Neutrophil (primary cell): ENCODE measurements around the gene DIS3L2.

Source experiments
- H3K27ac ChIP-seq: fragments of 200-600 bp; sonication (generic); 2 replicates; pipeline ENCODE4 v1.5.1; 2016; ENCODE audit warnings: mild to moderate bottlenecking, moderate library complexity
- H3K27me3 ChIP-seq: fragments of 200-600 bp; sonication (generic); 2 replicates; pipeline ENCODE4 v1.6.0; 2016; ENCODE audit warnings: mild to moderate bottlenecking
- H3K36me3 ChIP-seq: fragments of 200-600 bp; sonication (generic); 2 replicates; pipeline ENCODE4 v1.5.1; 2017
- H3K4me1 ChIP-seq, 2 experiments: fragments of 200-600 bp in 1 of 2; sonication (generic) in 1 of 2; 1 replicate in 1 of 2; 2 replicates in 1 of 2; pipeline versions ENCODE4 v1.5.1 to v1.6.1; 2013 to 2016; ENCODE audit warnings: low read depth in 1 of 2, low read length in 1 of 2, mild to moderate bottlenecking in 1 of 2, moderate library complexity in 1 of 2; ENCODE audit not compliant: control insufficient read depth in 1 of 2, insufficient read depth in 1 of 2
- H3K4me3 ChIP-seq, 2 experiments: fragments of 200-600 bp in 1 of 2; sonication (generic) in 1 of 2; 1 replicate in 1 of 2; 2 replicates in 1 of 2; pipeline ENCODE4 v1.5.1; 2013 to 2016; ENCODE audit warnings: low read depth in 1 of 2, low read length in 1 of 2, mild to moderate bottlenecking in 1 of 2, moderate library complexity in 1 of 2
- H3K9me3 ChIP-seq: fragments of 200-600 bp; sonication (generic); 2 replicates; pipeline ENCODE4 v1.5.1; 2016
- CTCF ChIP-seq: fragments of 200-600 bp; sonication (generic); IDR thresholded peaks from 2 replicates; pipeline ENCODE4 v1.5.1; 2016; ENCODE audit warnings: antibody characterized with exemption

The DIS3L2 gene

GRCh38 chr2:231926761-231927565 is 34.5 kb upstream of the DIS3L2 start:
- H3K27me3 ChIP-seq: peaks cover 95% of the 10 kb centered on the region
- no peaks in the 10 kb centered on the region for H3K9me3 ChIP-seq
- H3K27ac ChIP-seq: no peak overlapping the region
- no peak for TF ChIP-seq CTCF
- no peaks in the 10 kb centered on the region for H3K36me3 ChIP-seq
- H3K4me3 ChIP-seq: no peak overlapping the region
- H3K4me1 ChIP-seq: peaks cover 18 to 25% of the 10 kb centered on the region in 2 experiments

- H3K36me3 ChIP-seq: no peaks in the 10 kb centered on the region
- no peak for TF ChIP-seq CTCF
Measured at GRCh38 chr2:231927566-231927890, 34.0 kb upstream of the DIS3L2 start.

GRCh38 chr2:231928481-231928880 is 33.0 kb upstream of the DIS3L2 start:
- Histone ChIP-seq H3K27ac (no peak overlapping the region), H3K27me3 (peaks cover 80% of the 10 kb centered on the region), H3K36me3 (no peaks in the 10 kb centered on the region), H3K9me3 (no peaks in the 10 kb centered on the region), H3K4me3 (no peak overlapping the region), H3K4me1 (peaks cover 18 to 25% of the 10 kb centered on the region in 2 experiments)
- TF ChIP-seq CTCF: no peak

More at GRCh38 chr2:231927566-231927890, 34.0 kb upstream of the DIS3L2 start:
- H3K27me3 ChIP-seq: peaks cover 90% of the 10 kb centered on the region
- peaks cover 18 to 25% of the 10 kb centered on the region in 2 experiments for H3K4me1 ChIP-seq
- no peak overlapping the region for H3K4me3 ChIP-seq
- no peak overlapping the region for H3K27ac ChIP-seq
- H3K9me3 ChIP-seq: no peaks in the 10 kb centered on the region

- Histone ChIP-seq H3K27ac (no peak overlapping the region), H3K4me1 (peaks cover 18 to 25% of the 10 kb centered on the region in 2 experiments), H3K27me3 (peaks cover 74% of the 10 kb centered on the region), H3K36me3 (no peaks in the 10 kb centered on the region), H3K9me3 (no peaks in the 10 kb centered on the region), H3K4me3 (no peak overlapping the region)
- no peak for TF ChIP-seq CTCF
Measured at GRCh38 chr2:231928901-231929725, 32.4 kb upstream of the DIS3L2 start.

- TF ChIP-seq CTCF: no peak
- H3K36me3 ChIP-seq: no peaks in the 10 kb centered on the region
Measured at GRCh38 chr2:231929961-231930592, 31.4 kb upstream of the DIS3L2 start.

More at GRCh38 chr2:231929961-231930592, 31.4 kb upstream of the DIS3L2 start:
- peaks cover 18 to 22% of the 10 kb centered on the region in 2 experiments for H3K4me1 ChIP-seq
- H3K4me3 ChIP-seq: no peak overlapping the region
- H3K9me3 ChIP-seq: no peaks in the 10 kb centered on the region
- H3K27ac ChIP-seq: no peak overlapping the region
- H3K27me3 ChIP-seq: peaks cover 64% of the 10 kb centered on the region
